ENCODE measurements around the gene RRP12.
"Not testable (repeated sequence)": the region's sequence is repeated elsewhere in the genome, so short reads cannot be mapped to it uniquely, and the experiment has no call there.

The RRP12 gene, protein sequence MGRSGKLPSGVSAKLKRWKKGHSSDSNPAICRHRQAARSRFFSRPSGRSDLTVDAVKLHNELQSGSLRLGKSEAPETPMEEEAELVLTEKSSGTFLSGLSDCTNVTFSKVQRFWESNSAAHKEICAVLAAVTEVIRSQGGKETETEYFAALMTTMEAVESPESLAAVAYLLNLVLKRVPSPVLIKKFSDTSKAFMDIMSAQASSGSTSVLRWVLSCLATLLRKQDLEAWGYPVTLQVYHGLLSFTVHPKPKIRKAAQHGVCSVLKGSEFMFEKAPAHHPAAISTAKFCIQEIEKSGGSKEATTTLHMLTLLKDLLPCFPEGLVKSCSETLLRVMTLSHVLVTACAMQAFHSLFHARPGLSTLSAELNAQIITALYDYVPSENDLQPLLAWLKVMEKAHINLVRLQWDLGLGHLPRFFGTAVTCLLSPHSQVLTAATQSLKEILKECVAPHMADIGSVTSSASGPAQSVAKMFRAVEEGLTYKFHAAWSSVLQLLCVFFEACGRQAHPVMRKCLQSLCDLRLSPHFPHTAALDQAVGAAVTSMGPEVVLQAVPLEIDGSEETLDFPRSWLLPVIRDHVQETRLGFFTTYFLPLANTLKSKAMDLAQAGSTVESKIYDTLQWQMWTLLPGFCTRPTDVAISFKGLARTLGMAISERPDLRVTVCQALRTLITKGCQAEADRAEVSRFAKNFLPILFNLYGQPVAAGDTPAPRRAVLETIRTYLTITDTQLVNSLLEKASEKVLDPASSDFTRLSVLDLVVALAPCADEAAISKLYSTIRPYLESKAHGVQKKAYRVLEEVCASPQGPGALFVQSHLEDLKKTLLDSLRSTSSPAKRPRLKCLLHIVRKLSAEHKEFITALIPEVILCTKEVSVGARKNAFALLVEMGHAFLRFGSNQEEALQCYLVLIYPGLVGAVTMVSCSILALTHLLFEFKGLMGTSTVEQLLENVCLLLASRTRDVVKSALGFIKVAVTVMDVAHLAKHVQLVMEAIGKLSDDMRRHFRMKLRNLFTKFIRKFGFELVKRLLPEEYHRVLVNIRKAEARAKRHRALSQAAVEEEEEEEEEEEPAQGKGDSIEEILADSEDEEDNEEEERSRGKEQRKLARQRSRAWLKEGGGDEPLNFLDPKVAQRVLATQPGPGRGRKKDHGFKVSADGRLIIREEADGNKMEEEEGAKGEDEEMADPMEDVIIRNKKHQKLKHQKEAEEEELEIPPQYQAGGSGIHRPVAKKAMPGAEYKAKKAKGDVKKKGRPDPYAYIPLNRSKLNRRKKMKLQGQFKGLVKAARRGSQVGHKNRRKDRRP (N-terminal part only)

DNA sequence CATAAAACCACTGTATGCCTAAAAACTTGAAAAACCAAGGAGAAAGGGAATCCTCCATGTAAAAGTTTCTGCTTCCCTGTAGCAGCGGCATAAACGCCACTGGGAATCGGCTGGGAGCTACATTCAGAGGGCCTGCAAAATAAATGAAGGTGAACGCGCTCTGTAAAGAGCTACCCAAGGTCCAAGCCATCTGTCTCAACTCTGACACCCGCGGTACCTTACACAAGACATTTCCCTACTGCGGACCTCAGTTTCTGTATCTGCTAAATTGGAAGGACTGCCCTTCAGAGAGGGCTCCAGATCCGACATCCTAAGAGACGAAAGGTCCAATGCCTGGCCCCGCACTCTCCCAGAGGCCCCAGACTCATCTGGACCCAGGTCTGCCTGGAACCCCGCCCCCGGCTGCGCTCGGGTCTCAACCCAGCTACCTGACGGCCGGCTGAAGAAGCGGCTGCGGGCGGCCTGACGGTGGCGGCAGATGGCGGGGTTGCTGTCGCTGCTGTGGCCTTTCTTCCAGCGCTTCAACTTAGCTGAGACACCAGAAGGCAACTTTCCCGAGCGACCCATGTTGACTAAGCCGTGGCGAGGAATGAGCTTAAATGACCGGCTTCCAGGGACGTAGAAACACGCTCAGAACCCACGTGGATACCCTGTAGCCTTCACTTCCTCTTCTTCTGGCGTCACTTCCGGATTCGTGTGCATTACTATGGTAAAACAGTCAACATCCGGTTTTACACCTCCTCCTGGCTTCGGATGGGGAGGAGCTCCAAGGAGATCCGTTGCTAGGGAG, at the start of gene RRP12:
Gene RRP12 (minus strand): TSS at position 676 of the 790 bp plus-strand sequence. CDS start 109 bp downstream, at position 567.
- DNase-seq (ENCODE audit: low read depth, low spot score): peak; percentile 98

DNA sequence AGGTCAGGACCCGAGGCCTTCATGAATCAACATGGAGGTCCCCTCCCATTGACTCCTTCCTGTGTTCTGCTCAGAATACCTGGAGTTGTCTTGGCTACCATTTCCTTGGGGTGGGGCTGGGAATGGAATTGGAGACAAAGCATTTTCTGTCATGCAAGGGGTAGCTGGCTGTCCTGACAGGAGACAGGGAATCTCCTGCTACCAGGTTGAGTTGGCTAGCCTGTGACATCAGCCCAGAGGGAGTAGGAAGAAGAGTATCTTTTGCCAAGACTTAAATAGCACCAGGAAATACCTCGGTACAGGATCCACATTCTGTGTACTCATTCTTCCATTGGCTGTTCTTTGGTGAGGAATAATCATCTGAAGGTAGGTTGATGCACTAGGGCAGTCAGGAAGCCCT, 49.7 kb upstream of the RRP12 start:
- DNase-seq (ENCODE audit: low read depth, low spot score): no peak

DNA sequence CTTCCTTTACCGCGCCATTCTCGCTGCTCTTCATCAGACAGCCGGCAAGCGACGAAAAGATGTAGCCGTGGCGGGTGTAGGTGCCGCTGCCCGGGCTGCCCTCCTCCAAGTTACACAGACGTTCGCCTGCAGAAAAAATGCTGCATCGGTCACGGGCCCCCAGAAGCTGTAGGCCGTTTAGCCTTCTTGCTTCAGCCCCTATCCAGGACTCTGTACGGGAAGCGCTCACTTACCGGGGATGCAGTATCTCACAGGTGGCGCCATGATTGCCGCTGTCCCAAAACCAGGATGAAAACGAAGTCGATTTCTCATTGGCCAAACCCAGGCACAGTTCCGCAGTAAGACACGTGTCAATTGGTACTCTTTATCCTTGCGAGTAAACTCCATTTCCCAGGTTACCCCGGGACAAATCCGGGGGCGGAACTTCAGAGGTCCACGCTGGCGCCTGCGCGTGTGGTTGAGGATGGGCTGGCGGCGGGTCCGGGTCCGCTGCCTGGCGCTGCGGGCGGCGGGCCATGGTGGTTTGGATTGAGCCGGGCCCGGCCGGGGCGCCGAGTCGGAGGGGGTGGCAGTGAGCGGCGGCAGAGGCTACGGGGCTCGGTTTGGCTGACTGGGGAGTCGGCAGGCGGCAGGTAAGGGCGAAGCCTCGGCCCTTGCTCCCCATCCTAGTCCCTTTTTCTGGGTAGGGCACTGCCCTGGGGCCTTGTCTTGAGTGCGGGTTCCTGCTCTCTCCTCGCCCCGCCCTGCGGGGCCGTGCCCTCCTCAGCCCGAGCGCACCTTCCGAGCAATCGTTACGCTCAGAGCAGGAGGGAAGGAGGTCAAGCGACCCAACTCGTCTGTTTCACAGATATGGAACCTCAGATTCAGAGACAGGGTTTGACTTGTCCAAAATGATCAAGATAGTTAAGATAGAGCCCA, 44.8 kb upstream of the RRP12 start, which contains the start of the genes EXOSC1 and ZDHHC16:
Gene EXOSC1 (minus strand): TSS at position 285 of the 918 bp plus-strand sequence. CDS start 21 bp downstream, at position 264.
Gene ZDHHC16 (plus strand): TSS at position 454 of the 918 bp plus-strand sequence. CDS start 5,501 bp downstream, outside the sequence.
- DNase-seq (ENCODE audit: low read depth, low spot score): peak; percentile 98

DNA sequence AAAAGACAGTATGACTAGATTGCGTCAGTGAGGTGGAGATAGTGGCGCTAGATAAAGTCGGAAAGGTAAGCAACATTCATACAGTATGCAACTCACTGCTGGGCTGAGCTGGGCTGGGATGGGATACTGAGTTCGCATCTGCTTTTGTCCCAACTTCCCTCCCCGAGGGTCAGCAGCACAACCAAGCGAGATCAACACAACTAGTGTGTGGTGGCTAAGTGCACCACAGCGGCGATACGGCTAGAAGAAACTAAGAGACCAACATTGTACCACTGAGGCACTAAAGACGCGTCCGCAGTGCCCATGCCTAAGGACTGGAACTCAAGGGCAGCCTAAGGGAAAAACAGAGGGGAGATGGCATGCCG, 44.2 kb upstream of the RRP12 start:
- DNase-seq (ENCODE audit: low read depth, low spot score): no peak

DNA sequence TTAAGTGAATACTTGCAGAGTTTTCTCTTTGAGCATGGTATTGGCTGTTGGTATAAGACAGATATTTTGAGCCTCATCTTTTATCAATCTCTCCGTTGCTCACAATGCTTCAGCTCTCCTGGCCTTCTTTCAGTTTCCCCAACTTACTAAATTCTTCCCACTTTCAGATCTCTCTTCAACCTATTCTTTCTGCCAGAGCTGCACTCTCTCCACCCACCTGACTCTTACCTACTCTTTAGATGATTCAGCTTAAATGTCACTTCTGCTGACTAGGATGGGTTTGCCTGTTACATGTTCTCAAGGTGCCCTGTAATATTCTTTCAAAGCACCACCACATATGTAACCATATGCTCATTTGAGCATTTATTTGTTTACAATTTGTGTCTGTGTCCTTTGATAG, 43.1 kb upstream of the RRP12 start:
- no peak for DNase-seq (ENCODE audit: low read depth, low spot score)

DNA sequence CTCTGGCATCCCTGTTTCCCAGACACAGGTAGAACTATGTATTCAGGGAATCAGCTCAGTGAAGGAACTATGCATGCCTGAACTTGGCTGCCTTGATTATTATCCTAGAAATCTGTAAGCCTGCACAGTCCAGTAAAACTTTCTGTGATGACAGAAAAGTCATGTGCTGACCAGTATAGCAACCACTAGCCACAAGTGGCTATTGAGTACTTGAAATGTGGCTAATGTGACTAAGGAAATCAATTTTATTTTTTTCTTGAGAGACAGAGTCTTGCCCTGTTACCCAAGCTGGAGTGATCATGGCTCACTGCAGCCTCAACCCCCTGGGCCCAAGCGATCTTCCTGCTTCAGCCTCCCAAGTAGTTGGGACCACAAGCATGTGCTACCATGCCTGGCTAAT, 41.1 kb upstream of the RRP12 start:
- DNase-seq (ENCODE audit: low read depth, low spot score): no peak

DNA sequence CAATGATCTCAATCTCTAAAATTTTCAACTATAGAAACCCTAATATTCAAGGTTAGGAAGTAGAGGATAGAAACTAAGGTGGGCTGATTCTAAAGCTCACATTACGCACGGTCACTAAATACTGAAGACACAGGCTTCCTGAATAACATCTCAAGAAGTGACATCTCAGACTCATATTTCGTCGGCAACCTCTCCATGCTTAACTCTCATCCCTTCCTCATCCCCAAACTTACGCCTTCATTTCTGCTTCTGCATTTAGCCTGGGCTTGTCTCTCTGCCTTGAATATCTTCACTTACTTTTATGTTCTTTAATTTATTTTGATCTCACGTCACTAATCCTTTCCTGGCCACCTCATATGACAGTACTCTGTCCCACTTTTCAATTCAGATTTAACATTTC, 34.1 kb upstream of the RRP12 start:
- DNase-seq (ENCODE audit: low read depth, low spot score): no peak

DNA sequence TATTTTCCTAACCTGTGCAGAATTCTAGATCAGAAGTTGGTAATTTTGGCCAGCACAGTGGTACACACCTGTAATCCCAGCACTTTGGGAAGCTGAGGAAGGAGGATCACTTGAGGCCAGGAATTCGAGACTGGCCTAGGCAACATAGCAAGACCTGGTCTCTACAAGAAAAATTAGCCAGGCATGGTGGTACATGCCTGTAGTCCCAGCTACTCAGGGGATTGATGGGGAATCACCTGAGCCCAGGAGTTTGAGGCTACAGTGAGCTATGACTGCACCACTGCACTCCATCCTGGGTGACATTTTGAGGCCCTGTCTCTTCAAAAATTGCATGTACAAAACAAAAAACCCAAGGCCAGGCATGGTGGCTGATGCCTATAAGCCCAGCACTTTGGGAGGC, 33.4 kb upstream of the RRP12 start:
- no peak for DNase-seq (ENCODE audit: low read depth, low spot score)

DNA sequence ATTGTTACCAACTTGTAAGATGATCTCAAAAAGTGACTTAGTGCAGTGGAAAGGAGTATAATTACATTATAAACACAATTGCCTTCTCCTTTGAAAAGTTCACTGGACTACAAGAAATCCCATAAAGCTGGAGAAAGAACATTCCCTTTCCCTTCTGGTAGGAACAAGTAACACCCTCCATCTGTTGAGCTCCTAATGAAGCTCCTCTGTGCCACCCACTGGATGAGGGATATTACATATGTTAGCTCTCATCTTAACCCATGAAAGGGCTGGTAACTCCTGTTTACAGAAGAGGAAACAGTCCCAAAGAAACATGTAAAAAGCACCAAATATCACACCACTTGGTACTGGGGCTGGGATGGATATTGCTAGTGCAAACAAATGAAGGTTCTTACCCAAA, 32.9 kb upstream of the RRP12 start:
- DNase-seq (ENCODE audit: low read depth, low spot score): no peak

DNA sequence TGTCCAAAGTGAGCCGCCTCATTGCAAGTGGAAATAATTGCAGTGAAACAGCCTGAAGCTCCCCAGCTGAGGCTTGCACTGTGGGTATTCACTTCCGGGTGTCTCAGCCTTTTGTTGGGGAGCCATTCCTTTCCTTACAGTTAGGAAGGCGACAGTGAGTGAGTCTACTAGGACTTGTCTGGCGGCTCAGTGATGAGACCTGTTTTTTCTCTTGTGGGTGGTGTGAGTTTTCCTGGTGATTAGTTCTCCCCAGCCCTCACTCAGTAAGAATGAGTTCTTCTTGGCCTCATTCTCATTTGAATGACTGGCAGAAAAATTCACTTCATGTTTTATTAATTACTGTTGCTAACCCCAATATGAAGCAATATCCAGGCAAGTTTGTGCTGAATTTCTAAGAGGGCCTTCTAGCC, 27.4 kb upstream of the RRP12 start:
- DNase-seq (ENCODE audit: low read depth, low spot score): peak; percentile 50

DNA sequence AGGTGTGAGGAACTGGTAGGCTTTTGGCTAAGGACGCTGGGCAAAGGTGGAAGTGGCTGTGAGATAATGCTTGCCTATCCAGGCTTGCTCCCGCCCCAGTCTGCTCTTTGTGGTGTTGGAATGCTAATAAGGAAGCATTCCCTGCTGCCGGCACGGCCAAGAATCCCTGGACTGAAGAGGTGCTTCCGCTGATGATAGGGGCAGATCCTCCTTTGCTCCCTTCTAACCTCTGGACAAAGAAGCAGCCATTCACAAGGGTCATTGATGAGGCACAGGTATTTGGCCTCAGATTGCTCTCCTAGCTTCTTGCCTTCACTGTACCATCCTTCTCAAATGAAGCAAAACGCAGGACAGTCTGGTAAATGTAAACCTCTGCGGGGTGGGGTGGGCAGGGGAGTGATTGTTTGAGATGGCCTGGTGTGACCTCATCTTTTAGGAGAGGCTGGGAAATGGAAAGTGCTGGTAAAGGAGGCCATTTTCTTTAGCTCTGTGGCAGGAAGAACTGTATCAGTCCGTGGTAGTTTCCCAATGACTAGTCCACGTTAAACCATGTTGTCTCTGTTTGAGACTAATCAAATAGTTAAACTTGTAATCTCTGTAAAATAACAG, 26.5 kb upstream of the RRP12 start:
- DNase-seq (ENCODE audit: low read depth, low spot score): peak; percentile 68

DNA sequence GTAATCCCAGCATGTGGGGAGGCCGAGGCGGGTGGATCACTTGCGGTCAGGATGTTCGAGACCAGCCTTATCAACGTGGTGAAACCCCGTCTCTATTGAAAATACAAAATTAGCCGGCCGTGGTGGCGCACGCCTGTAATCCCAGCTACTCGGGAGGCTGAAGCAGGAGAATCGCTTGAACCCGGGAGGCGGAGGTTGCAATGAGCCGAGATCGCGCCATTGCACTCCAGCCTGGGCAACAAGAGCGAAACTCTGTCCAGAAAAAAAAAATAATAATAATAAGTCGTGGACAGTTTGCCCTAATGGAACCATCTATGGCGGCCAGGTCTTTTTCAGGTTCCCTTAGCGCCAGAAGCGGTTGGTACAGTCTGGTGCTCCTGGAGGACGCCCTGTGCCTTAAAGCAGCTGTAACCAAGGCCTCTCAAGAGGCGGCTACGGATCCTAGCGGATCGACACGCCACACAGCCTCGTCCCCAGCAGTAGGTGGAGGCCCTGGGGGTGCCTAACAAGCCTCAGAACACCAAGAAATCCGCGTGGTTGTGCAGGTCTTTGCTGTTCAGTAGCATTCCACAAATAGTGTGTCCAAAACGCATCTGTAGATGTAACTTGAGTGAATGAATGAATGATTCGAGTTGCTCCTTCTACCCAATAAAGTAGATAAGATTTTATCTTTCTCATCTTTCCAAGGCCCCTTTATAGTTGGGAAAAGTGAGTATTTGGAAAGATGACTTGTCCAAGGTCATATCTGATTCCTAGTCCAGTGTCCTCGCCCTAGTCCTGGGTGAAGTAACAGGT, 25.8 kb upstream of the RRP12 start:
- DNase-seq (ENCODE audit: low read depth, low spot score): peak; percentile 45

DNA sequence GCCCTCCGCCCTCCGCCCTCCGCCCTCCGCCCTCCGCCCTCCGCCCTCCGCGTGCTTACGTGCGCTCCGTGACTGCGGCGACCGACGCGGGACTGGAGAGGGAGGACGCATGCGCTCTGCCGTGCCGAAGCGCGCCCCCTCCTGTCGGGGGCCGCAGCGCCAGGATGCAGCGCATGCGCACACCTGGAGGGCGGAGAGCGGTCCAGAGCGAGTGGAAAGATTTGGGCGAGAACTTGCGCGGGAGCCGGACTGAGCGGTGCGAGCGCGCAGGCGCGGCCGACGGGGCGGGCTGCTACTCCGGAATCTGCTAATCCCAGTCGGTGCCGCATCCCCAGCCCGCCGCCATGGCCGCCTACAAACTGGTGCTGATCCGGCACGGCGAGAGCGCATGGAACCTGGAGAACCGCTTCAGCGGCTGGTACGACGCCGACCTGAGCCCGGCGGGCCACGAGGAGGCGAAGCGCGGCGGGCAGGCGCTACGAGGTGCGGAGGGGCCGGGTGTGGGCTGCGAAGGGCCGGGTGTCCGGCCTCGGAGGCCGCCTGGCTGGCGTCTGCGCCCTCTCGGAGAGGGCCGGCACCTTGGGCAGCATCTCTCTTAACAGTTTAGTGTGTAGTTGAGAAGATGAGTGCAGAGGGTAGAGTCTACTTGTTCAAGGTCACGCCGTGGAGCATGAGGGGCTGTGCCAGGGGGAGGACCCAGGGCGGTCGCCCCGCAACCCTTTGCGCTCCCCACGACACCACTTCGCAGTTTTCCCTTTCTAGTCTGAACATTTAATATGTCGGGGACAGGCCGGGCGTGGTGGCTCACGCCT, 25.0 kb upstream of the RRP12 start, which contains the start of gene PGAM1:
Gene PGAM1 (plus strand): TSS at position 228 of the 812 bp plus-strand sequence. CDS start 117 bp downstream, at position 345.
- DNase-seq (ENCODE audit: low read depth, low spot score): peak; percentile 99

DNA sequence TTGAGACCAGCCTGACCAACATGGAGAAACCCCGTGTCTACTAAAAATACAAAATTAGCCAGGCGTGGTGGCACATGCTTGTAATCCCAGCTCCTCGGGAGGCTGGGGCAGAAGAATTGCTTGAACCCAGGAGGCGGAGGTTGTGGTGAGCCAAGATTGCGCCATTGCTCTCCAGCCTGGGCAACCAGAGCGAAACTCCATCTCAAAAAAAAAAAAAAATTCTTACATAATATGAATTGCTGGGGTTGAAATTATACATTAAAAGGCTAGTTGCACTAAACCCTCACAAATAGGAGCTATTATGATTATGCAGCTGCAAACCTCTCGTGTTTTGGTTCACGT, 22.6 kb upstream of the RRP12 start:
- DNase-seq (ENCODE audit: low read depth, low spot score): not testable (repeated sequence)

DNA sequence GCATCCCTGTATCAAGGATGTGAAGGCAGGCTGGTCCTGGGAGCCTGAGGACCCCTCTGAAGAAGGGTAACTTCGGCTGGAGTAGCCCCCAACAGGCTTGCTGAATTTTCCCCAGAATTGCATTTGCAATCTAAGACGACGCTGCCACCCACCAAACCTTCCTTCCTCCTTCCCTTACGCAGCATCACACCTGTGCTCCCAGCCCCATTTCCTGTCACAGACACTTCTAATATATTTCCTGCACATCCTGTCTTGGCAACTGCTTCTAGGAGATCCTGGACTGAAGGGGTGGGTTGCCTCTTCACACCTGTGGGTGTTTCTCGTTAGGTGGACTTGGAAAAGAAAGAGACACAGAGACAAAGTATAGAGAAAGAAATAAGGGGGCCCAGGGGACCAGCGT, 15.4 kb upstream of the RRP12 start:
- DNase-seq (ENCODE audit: low read depth, low spot score): no peak

DNA sequence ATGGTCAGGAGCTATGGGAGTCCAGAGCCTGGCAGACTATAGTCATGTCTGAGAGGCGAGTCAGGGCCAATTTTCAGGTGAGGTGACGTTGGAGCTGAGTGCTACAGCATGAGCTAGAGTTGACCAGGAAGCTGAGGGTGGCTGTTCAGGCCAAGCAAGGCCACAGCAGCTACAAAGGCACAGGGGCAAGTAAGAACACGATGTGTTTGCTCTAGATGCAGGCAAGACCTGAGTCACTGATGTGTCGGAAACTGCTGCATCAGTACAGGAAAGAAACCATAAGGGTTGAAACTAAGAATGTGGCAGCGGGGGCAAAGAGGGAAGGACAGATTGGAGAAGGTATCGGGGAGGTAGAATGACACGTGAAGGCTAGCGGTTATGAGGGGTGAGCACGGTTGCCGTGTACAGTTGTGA, 11.8 kb upstream of the RRP12 start:
- DNase-seq (ENCODE audit: low read depth, low spot score): no peak

DNA sequence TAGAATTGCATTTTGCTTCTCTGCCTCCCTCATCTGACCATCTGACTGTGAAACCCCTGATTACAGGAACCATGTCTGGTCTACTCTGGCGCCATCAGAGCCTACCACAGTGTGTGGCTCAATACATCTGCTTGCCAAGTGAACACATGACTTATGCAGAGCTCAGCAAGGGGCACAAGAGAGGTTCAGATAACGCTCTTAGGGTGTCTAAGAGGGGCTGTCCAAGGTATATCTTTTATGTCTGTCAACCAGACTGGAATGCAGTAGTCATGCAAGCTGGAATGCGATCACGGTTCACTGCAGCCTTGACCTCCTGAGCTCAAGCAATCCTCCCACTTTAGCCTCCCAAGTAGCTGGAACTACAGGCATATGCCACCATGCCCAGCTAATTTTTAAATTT, 10.3 kb upstream of the RRP12 start:
- DNase-seq (ENCODE audit: low read depth, low spot score): peak; percentile 28
